ENCODE data around the gene ASCL5. TPM values are rescaled to one million over a fixed set of nuclear protein-coding genes. Genes with fewer than 3 reads are reported as not detected.

Gene ASCL5
- total RNA-seq, 1 experiment from 2014 or later: not detected

DNA sequence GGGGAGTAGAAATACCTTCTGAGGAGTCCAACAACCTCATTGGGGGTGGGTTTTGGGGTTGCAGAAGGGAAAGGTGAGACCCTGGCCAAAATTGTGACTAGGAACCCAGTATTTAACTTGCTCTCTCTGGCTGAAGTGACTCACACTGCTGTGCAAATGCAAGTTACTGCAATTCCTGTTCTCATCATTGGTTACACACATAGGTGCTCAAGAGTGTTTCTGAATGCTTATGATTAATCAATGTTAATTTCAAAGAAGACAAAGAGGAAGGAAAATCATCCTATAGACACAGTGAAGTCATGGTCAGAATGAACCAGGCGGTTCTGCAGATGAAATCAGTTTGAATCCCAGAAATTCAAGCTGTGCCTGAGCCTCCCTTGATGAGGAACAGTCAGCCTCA lies 3.1 kb downstream of the ASCL5 start:
- H3K9me3 ChIP-seq (ENCODE audit: low read length): no peaks in the 10 kb centered on the region
- no peaks in the 10 kb centered on the region for H3K9me2 ChIP-seq (replicated peaks; ENCODE audit: insufficient read depth, low read length)
- H3K27me3 ChIP-seq (ENCODE audit: low read length): no peaks in the 10 kb centered on the region
- H3K27ac ChIP-seq (ENCODE audit: low read length): no peak overlapping the region
- H2AFZ ChIP-seq (ENCODE audit: low read length): no peak overlapping the region
- no peak overlapping the region for H3K4me2 ChIP-seq (ENCODE audit: low read depth, low read length, poor library complexity, severe bottlenecking)
- no peaks in the 10 kb centered on the region; the same call in 1 of the 2 replicates for H4K20me1 ChIP-seq (ENCODE audit: insufficient read depth, low read depth, low read length)
- H3K36me3 ChIP-seq (ENCODE audit: insufficient read depth, low read length): no peaks in the 10 kb centered on the region
- no peak overlapping the region for H3K9ac ChIP-seq (ENCODE audit: low read length)
- no peak for DNase-seq
- no peaks in the 10 kb centered on the region for H3K79me2 ChIP-seq (ENCODE audit: low read length)
- H3K4me1 ChIP-seq (ENCODE audit: low read length): peaks cover 8% of the 10 kb centered on the region
- H3K4me3 ChIP-seq (ENCODE audit: low read length): no peak overlapping the region

DNA sequence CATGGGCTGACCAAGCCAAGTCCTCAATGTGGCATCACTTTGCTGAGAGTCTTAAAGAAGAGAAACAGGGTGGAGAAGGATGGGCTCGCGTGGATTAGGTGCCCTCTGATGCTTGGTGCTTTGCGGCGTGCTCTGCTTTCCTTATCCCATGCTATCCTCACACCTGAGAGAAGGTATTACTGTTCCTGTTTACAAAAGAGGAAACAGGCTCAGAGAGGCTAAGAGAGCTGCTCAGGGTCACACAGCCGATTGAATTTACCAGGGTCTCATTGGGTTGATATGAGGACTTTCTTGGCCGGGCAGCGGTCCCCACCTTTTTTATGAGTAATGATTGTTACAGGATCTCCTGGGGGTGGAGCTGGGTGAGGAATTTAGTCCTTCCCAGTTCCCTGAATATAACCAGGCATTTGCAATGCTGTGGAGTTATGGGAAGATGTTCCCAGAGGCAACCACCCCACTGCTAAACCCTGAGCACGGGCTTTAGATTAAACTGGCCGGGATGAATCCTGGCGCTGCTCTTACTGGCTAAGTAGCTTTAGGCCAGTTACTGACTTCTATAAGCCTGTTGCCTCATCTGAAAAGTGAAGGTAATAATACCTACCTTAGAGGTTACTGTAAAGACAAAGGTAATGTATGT lies 4.5 kb downstream of the ASCL5 start:
- H2AFZ ChIP-seq (ENCODE audit: low read length): no peak overlapping the region
- H3K9me2 ChIP-seq (replicated peaks; ENCODE audit: insufficient read depth, low read length): no peaks in the 10 kb centered on the region
- no peaks in the 10 kb centered on the region for H3K79me2 ChIP-seq (ENCODE audit: low read length)
- no peak overlapping the region for H3K9ac ChIP-seq (ENCODE audit: low read length)
- H3K27me3 ChIP-seq (ENCODE audit: low read length): no peaks in the 10 kb centered on the region
- no peak overlapping the region for H3K27ac ChIP-seq (ENCODE audit: low read length)
- peaks cover 8% of the 10 kb centered on the region for H3K4me1 ChIP-seq (ENCODE audit: low read length)
- H3K36me3 ChIP-seq (ENCODE audit: insufficient read depth, low read length): no peaks in the 10 kb centered on the region
- H4K20me1 ChIP-seq (ENCODE audit: insufficient read depth, low read depth, low read length): no peaks in the 10 kb centered on the region; the same call in 1 of the 2 replicates
- no peak overlapping the region for H3K4me2 ChIP-seq (ENCODE audit: low read depth, low read length, poor library complexity, severe bottlenecking)
- H3K9me3 ChIP-seq (ENCODE audit: low read length): no peaks in the 10 kb centered on the region
- no peak overlapping the region for H3K4me3 ChIP-seq (ENCODE audit: low read length)
- no peak for DNase-seq

- no peaks in the 10 kb centered on the region for H3K9me2 ChIP-seq (replicated peaks; ENCODE audit: insufficient read depth, low read length)
- H3K4me2 ChIP-seq (ENCODE audit: low read depth, low read length, poor library complexity, severe bottlenecking): no peak overlapping the region
- peaks cover 8% of the 10 kb centered on the region for H3K4me1 ChIP-seq (ENCODE audit: low read length)
- no peak overlapping the region for H3K4me3 ChIP-seq (ENCODE audit: low read length)
- H3K9me3 ChIP-seq (ENCODE audit: low read length): no peaks in the 10 kb centered on the region
- H3K36me3 ChIP-seq (ENCODE audit: insufficient read depth, low read length): no peaks in the 10 kb centered on the region
- H2AFZ ChIP-seq (ENCODE audit: low read length): no peak overlapping the region
- H3K27me3 ChIP-seq (ENCODE audit: low read length): no peaks in the 10 kb centered on the region
- H3K27ac ChIP-seq (ENCODE audit: low read length): no peak overlapping the region
- no peaks in the 10 kb centered on the region; the same call in 1 of the 2 replicates for H4K20me1 ChIP-seq (ENCODE audit: insufficient read depth, low read depth, low read length)
- DNase-seq: peak; percentile 83
- H3K9ac ChIP-seq (ENCODE audit: low read length): no peak overlapping the region
- H3K79me2 ChIP-seq (ENCODE audit: low read length): no peaks in the 10 kb centered on the region
Observed at GRCh38 chr1:201119206-201120197, 7.5 kb downstream of the ASCL5 start.

- Histone ChIP-seq H3K27me3 (ENCODE audit: low read length) (no peaks in the 10 kb centered on the region), H4K20me1 (ENCODE audit: insufficient read depth, low read depth, low read length) (no peaks in the 10 kb centered on the region; the same call in 1 of the 2 replicates), H3K9me2 (replicated peaks; ENCODE audit: insufficient read depth, low read length) (no peaks in the 10 kb centered on the region), H3K4me2 (ENCODE audit: low read depth, low read length, poor library complexity, severe bottlenecking) (no peak overlapping the region), H3K27ac (ENCODE audit: low read length) (no peak overlapping the region), H3K4me3 (ENCODE audit: low read length) (no peak overlapping the region), H3K79me2 (ENCODE audit: low read length) (no peaks in the 10 kb centered on the region), H3K36me3 (ENCODE audit: insufficient read depth, low read length) (no peaks in the 10 kb centered on the region), H3K9ac (ENCODE audit: low read length) (no peak overlapping the region), H3K9me3 (ENCODE audit: low read length) (no peaks in the 10 kb centered on the region), H3K4me1 (ENCODE audit: low read length) (peaks cover 8% of the 10 kb centered on the region), H2AFZ (ENCODE audit: low read length) (no peak overlapping the region)
- DNase-seq: no peak
Observed at GRCh38 chr1:201116091-201116490, 10.9 kb downstream of the ASCL5 start.

GRCh38 chr1:201115390-201115937 lies 11.5 kb downstream of the ASCL5 start:
- Histone ChIP-seq H3K4me2 (ENCODE audit: low read depth, low read length, poor library complexity, severe bottlenecking) (no peak overlapping the region), H3K9me3 (ENCODE audit: low read length) (no peaks in the 10 kb centered on the region), H3K9ac (ENCODE audit: low read length) (no peak overlapping the region), H3K36me3 (ENCODE audit: insufficient read depth, low read length) (no peaks in the 10 kb centered on the region), H3K27me3 (ENCODE audit: low read length) (no peaks in the 10 kb centered on the region), H3K9me2 (replicated peaks; ENCODE audit: insufficient read depth, low read length) (no peaks in the 10 kb centered on the region), H3K79me2 (ENCODE audit: low read length) (no peaks in the 10 kb centered on the region), H3K4me1 (ENCODE audit: low read length) (peaks cover 8% of the 10 kb centered on the region), H3K4me3 (ENCODE audit: low read length) (no peak overlapping the region), H3K27ac (ENCODE audit: low read length) (no peak overlapping the region), H4K20me1 (ENCODE audit: insufficient read depth, low read depth, low read length) (no peaks in the 10 kb centered on the region; the same call in 1 of the 2 replicates), H2AFZ (ENCODE audit: low read length) (no peak overlapping the region)
- DNase-seq: no peak

DNA sequence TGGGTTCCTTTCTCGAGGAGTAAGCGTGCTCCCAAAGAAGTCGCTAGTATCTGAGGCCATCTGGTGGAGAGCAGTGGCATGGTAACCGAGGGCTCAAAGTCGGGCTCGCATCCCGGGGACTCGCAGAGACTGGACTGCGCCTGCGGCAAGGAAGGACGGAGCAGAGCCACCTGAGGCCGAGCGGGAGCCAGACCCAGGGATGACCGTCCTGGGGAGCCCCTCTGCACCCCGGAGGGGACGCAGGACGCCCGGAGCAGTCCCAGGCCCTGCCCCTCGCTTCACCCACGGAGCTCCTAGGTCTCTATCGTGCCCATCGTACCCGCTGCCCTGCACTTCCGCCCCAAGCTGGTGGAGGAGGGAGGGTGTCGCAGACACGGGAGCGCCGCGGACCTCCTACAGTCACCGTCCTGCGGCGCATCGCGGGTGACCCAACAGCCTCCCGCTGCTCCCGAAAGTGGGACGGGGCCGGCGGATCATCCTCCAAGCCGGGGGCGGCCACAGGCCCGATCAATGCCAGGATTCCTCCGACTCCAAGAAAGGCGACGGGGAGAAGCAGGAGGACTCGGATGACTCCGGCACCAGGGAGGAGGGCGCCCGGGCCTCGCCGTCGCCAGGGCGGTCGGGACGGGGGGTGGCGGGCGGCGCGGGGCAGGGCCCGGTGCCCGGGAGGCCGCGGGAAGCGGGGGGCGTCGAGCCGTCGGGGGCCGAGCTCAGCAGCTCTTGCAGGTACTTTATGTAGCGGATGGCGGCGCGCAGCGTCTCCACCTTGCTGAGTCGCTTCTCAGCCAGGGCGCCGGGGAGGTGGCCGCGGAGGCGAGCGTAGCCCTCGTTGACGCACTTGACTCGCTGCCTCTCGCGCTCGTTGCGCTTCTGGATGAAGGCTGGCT lies 12.5 kb downstream of the ASCL5 start:
- Histone ChIP-seq H3K36me3 (ENCODE audit: insufficient read depth, low read length) (no peaks in the 10 kb centered on the region), H3K9me3 (ENCODE audit: low read length) (no peaks in the 10 kb centered on the region), H3K4me3 (ENCODE audit: low read length) (no peak overlapping the region), H3K79me2 (ENCODE audit: low read length) (no peaks in the 10 kb centered on the region), H3K27ac (ENCODE audit: low read length) (no peak overlapping the region), H3K9me2 (replicated peaks; ENCODE audit: insufficient read depth, low read length) (no peaks in the 10 kb centered on the region), H4K20me1 (ENCODE audit: insufficient read depth, low read depth, low read length) (no peaks in the 10 kb centered on the region; the same call in 1 of the 2 replicates), H3K27me3 (ENCODE audit: low read length) (no peaks in the 10 kb centered on the region), H2AFZ (ENCODE audit: low read length) (no peak overlapping the region), H3K4me1 (ENCODE audit: low read length) (peaks cover 2% of the 10 kb centered on the region), H3K9ac (ENCODE audit: low read length) (no peak overlapping the region), H3K4me2 (ENCODE audit: low read depth, low read length, poor library complexity, severe bottlenecking) (no peak overlapping the region)
- peak; percentile 70 for DNase-seq

DNA sequence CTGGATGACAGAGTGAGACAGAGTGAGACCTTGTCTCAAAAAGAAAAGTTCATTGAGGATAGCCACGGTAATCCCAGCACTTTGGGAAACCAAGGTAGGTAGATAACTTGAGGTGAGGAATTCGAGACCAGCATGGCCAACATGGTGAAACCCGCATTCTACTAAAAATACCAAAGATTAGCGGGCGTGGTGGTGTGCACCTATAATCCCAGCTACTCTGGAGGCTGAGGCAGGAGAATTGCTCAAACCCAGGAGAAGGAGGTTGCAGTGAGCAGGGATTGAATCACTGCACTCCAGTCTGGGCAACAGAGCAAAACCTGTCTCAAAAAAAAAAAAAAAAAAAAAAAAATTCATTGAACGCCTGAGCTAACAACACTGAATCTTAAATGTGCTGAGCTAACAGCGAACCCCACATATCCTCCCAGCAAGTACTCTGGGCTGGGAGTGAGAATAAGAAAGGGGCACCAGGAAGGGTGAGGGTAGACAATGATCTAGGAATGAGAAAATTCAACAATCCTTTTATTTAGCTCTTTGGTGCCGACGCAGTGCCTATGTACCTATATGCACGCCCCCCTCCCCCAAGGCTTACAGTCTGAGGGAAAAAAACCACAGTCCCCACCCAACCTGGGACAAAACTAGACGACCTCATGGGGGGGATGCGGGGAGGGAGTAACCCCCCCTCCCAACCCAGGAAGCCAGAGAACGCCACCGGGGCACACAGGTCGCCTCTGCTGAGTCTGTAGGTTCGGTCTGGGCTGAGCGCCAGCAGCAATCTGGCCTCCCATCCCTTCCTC lies 13.3 kb downstream of the ASCL5 start:
- Histone ChIP-seq H3K27me3 (ENCODE audit: low read length) (no peaks in the 10 kb centered on the region), H3K9ac (ENCODE audit: low read length) (no peak overlapping the region), H3K9me3 (ENCODE audit: low read length) (no peaks in the 10 kb centered on the region), H3K4me3 (ENCODE audit: low read length) (no peak overlapping the region), H3K9me2 (replicated peaks; ENCODE audit: insufficient read depth, low read length) (no peaks in the 10 kb centered on the region), H2AFZ (ENCODE audit: low read length) (no peak overlapping the region), H3K4me2 (ENCODE audit: low read depth, low read length, poor library complexity, severe bottlenecking) (no peak overlapping the region), H3K27ac (ENCODE audit: low read length) (no peak overlapping the region), H3K4me1 (ENCODE audit: low read length) (no peaks in the 10 kb centered on the region), H3K79me2 (ENCODE audit: low read length) (no peaks in the 10 kb centered on the region), H3K36me3 (ENCODE audit: insufficient read depth, low read length) (no peaks in the 10 kb centered on the region), H4K20me1 (ENCODE audit: insufficient read depth, low read depth, low read length) (no peaks in the 10 kb centered on the region)
- DNase-seq: no peak

Data from Karpas-422 (cell line).